Activated CD8-positive, alpha-beta T cell treated with anti-CD3 and anti-CD28 coated beads for 36 hours (primary cell): ENCODE measurements around the gene AUTS2. TPM values are rescaled to one million over a fixed set of nuclear protein-coding genes. Genes with fewer than 3 reads are reported as not detected.

Source experiments
- ATAC-seq: fragments of 200-7000 bp; cut with Tn5 transposase; one replicate; pipeline ENCODE4 v1.10.0; 2021; ENCODE audit warnings: mild to moderate bottlenecking, moderate library complexity
- CTCF ChIA-PET: fragments of 350-600 bp; sonication (Branson Sonifier 250); formaldehyde crosslinking; loops from one replicate; lab custom pipeline; 2021; ENCODE audit warnings: antibody characterized with exemption; lab: Charles Lee
- POLR2A ChIA-PET: fragments of 350-600 bp; sonication (Branson Sonifier 250); formaldehyde crosslinking; loops from one replicate; lab custom pipeline; 2021; ENCODE audit warnings: antibody characterized with exemption; lab: Charles Lee
- DNase-seq: peaks from one replicate; pipeline ENCODE4 v3.0.0-alpha.2; 2020
- H3K27ac Mint-ChIP-seq: one replicate; pipeline ENCODE4 v1.8.0; 2021; ENCODE audit warnings: mild to moderate bottlenecking, mixed read lengths
- H3K27me3 Mint-ChIP-seq: one replicate; pipeline ENCODE4 v1.8.0; 2021; ENCODE audit warnings: mixed read lengths
- H3K36me3 Mint-ChIP-seq: one replicate; pipeline ENCODE4 v1.8.0; 2021; ENCODE audit warnings: low read depth, mixed read lengths
- H3K4me1 Mint-ChIP-seq: one replicate; pipeline ENCODE4 v1.8.0; 2021; ENCODE audit warnings: low read depth, mixed read lengths
- H3K4me3 Mint-ChIP-seq: one replicate; pipeline ENCODE4 v1.8.0; 2021; ENCODE audit warnings: mild to moderate bottlenecking, moderate library complexity, mixed read lengths
- H3K9me3 Mint-ChIP-seq: one replicate; pipeline ENCODE4 v1.8.0; 2021; ENCODE audit warnings: mixed read lengths
- CTCF ChIP-seq: fragments of 200-600 bp; IDR thresholded peaks from one replicate; pipeline ENCODE4 v1.8.0; 2022; ENCODE audit warnings: antibody characterized with exemption, mild to moderate bottlenecking
- intact Hi-C: fragments of 100-400 bp; cut with micrococcal nuclease; formaldehyde crosslinking; loops from one replicate; pipeline ENCODE4 v1.10.0; 2022
- total RNA-seq, 2 experiments: library from RNA; stranded (reverse); gene quantifications; one replicate each; pipeline ENCODE4 v1.2.3, GENCODE V29; 2021

AUTS2 gene
- total RNA-seq, 2 experiments from 2014 or later: 3.1 to 3.3 TPM

DNA sequence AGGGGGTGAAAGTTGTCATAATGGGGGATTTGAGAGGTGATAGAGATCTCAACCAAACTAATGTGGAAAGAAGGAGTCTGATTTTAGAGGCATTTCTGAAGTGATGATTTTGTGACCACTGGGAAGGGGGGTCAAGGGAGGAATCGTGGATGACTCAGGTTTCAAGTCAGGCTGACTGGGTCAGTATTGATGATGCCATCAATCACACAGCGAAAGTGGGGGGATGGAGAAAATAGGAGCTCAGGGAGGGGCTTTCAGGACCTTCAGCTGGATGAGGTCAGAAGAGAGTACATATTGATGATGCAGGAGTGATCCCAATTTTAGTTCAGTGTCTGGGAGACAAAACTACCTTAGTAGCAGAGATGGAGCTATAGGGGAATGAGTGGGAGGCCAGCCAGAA is 852.5 kb downstream of the AUTS2 start:
- DNase-seq: no peak
- intact Hi-C loops: no loop called here
- no peaks in the 10 kb centered on the region for H3K27me3 Mint-ChIP-seq
- ChIA-PET CTCF (no interaction called here), POLR2A (no interaction called here)
- no peaks in the 10 kb centered on the region for H3K36me3 Mint-ChIP-seq
- ATAC-seq: no peak
- no peak overlapping the region for H3K4me3 Mint-ChIP-seq
- TF ChIP-seq CTCF: no peak
- no peaks in the 10 kb centered on the region for H3K9me3 Mint-ChIP-seq
- H3K4me1 Mint-ChIP-seq: no peaks in the 10 kb centered on the region
- no peak overlapping the region for H3K27ac Mint-ChIP-seq

GRCh38 chr7:70455925-70456324 is 857.6 kb downstream of the AUTS2 start:
- POLR2A ChIA-PET: no interaction called here
- intact Hi-C loops: no loop called here
- CTCF ChIA-PET: no interaction called here
- no peak for TF ChIP-seq CTCF
- H3K27me3 Mint-ChIP-seq: no peaks in the 10 kb centered on the region
- DNase-seq (no peak), ATAC-seq (no peak)
- H3K36me3 Mint-ChIP-seq: no peaks in the 10 kb centered on the region
- no peak overlapping the region for H3K4me3 Mint-ChIP-seq
- no peak overlapping the region for H3K27ac Mint-ChIP-seq
- peaks cover 21% of the 10 kb centered on the region for H3K4me1 Mint-ChIP-seq
- no peaks in the 10 kb centered on the region for H3K9me3 Mint-ChIP-seq

DNA sequence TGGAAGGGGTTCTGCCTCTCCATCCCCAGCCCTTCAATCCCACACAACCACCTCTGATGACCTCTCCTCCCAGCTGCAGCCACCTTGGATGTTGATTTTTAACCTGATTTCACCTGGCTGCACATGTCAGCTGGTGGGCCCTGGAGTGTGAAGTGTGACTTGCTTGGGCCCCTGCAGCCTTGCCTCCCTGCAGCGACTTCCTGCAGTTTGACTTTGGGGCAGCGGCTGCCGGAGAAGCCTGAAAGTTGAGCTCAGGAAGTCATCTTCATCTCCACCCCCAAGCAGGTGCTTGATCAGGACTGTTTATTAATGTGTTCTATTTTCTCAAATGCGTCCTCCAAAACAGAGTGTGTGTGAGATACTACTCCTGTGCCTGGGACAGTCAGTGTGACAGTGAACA is 858.4 kb downstream of the AUTS2 start:
- no peak overlapping the region for H3K27ac Mint-ChIP-seq
- ATAC-seq: no peak

GRCh38 chr7:70457482-70457881 is 859.2 kb downstream of the AUTS2 start:
- TF ChIP-seq CTCF: no peak
- ChIA-PET POLR2A (no interaction called here), CTCF (no interaction called here)
- no peak overlapping the region for H3K4me3 Mint-ChIP-seq
- no peaks in the 10 kb centered on the region for H3K36me3 Mint-ChIP-seq
- H3K27me3 Mint-ChIP-seq: no peaks in the 10 kb centered on the region
- intact Hi-C loops: no loop called here
- no peak for DNase-seq
- H3K4me1 Mint-ChIP-seq: peaks cover 21% of the 10 kb centered on the region
- no peak overlapping the region for H3K27ac Mint-ChIP-seq
- no peaks in the 10 kb centered on the region for H3K9me3 Mint-ChIP-seq
- no peak for ATAC-seq

More for the DNA sequence above, 858.4 kb downstream of the AUTS2 start:
- CTCF ChIA-PET: no interaction called here
- Mint-ChIP-seq H3K9me3 (no peaks in the 10 kb centered on the region), H3K4me3 (no peak overlapping the region), H3K4me1 (peaks cover 21% of the 10 kb centered on the region), H3K27me3 (no peaks in the 10 kb centered on the region), H3K36me3 (no peaks in the 10 kb centered on the region)
- DNase-seq: peak; percentile 4
- intact Hi-C loops: no loop called here
- TF ChIP-seq CTCF: no peak
- POLR2A ChIA-PET: no interaction called here

- Mint-ChIP-seq H3K9me3 (no peaks in the 10 kb centered on the region), H3K36me3 (no peaks in the 10 kb centered on the region), H3K4me3 (no peak overlapping the region), H3K27me3 (no peaks in the 10 kb centered on the region), H3K27ac (no peak overlapping the region), H3K4me1 (peaks cover 21% of the 10 kb centered on the region)
- TF ChIP-seq CTCF: no peak
- intact Hi-C loops: no loop called here
- ChIA-PET CTCF (no interaction called here), POLR2A (no interaction called here)
- no peak for DNase-seq
- ATAC-seq: no peak
Observed at GRCh38 chr7:70457883-70458680, 859.8 kb downstream of the AUTS2 start.
